PC-3 (cell line): Measurements from ENCODE around the gene NCSTN.

ENCODE experiments used
- EZH2 ChIP-seq: fragments of 300-600 bp; sonication (generic); IDR thresholded peaks from one replicate; pipeline ENCODE4 v1.6.1; 2017; ENCODE audit warnings: antibody characterized with exemption, mild to moderate bottlenecking, low read length; ENCODE audit not compliant: unreplicated experiment
- TF ChIP-seq, protein P1 (sequence below): fragments of 300-600 bp; sonication (generic); conservative IDR thresholded peaks from 2 replicates; pipeline ENCODE4 v1.5.1; 2017; ENCODE audit warnings: antibody characterized with exemption, low read depth, mild to moderate bottlenecking, low read length

DNA sequence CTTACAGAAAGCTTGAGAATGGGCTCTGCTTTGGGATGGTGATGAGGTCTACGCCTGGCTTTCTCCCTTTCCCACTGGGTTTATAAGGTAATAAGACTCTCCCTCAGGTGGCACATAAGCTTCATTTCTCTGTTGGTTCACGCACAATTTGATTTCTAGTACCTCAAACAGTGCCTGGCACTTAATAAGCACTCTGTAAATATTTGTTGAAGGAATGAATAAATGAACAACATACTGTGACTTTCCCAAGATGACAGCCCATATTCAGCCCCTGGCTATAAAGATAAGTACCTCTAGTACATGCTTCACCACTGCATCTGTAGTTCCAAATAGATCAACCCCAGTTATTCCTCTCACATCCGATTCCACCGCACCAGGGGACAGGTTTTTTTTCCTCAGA lies 17.9 kb upstream of the NCSTN start:
- TF ChIP-seq, protein P1, sequence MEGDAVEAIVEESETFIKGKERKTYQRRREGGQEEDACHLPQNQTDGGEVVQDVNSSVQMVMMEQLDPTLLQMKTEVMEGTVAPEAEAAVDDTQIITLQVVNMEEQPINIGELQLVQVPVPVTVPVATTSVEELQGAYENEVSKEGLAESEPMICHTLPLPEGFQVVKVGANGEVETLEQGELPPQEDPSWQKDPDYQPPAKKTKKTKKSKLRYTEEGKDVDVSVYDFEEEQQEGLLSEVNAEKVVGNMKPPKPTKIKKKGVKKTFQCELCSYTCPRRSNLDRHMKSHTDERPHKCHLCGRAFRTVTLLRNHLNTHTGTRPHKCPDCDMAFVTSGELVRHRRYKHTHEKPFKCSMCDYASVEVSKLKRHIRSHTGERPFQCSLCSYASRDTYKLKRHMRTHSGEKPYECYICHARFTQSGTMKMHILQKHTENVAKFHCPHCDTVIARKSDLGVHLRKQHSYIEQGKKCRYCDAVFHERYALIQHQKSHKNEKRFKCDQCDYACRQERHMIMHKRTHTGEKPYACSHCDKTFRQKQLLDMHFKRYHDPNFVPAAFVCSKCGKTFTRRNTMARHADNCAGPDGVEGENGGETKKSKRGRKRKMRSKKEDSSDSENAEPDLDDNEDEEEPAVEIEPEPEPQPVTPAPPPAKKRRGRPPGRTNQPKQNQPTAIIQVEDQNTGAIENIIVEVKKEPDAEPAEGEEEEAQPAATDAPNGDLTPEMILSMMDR: no peak
- no peak for TF ChIP-seq EZH2
